Liver (tissue), 9 donors: ENCODE data around the gene TUBA4B. TPM values are rescaled to one million over a fixed set of nuclear protein-coding genes. Genes with fewer than 3 reads are reported as not detected.

Source experiments
- DNase-seq: peaks from one replicate; pipeline ENCODE4 v3.0.0-alpha.2; 2017; ENCODE audit warnings: low spot score
- H3K27ac ChIP-seq, 2 donors: one replicate each; pipeline ENCODE4 v1.7.0; 2013; ENCODE audit warnings: inconsistent platforms in 2 of 2, low read length in 2 of 2, control low read depth in 1 of 2, low read depth in 1 of 2, mild to moderate bottlenecking in 1 of 2
- H3K27me3 ChIP-seq, 4 donors: one replicate each; pipeline versions ENCODE4 v1.6.1 to v1.7.0; 2013; ENCODE audit warnings: low read length in 3 of 4, inconsistent platforms in 1 of 4, mild to moderate bottlenecking in 1 of 4, moderate library complexity in 1 of 4; ENCODE audit not compliant: control insufficient read depth in 4 of 4, insufficient read depth in 4 of 4
- H3K36me3 ChIP-seq, 4 donors: one replicate each; pipeline versions ENCODE4 v1.6.1 to v1.7.0; 2013; ENCODE audit warnings: low read length in 3 of 4, mild to moderate bottlenecking in 3 of 4, low read depth in 1 of 4, moderate library complexity in 1 of 4; ENCODE audit not compliant: control insufficient read depth in 4 of 4, insufficient read depth in 3 of 4
- H3K4me1 ChIP-seq, 4 donors: one replicate each; pipeline versions ENCODE4 v1.6.1 to v1.7.0; 2013; ENCODE audit warnings: low read length in 3 of 4, mild to moderate bottlenecking in 3 of 4, moderate library complexity in 1 of 4; ENCODE audit not compliant: control insufficient read depth in 4 of 4, insufficient read depth in 4 of 4
- H3K4me3 ChIP-seq, 3 donors: one replicate each; pipeline versions ENCODE4 v1.6.1 to v1.7.0; 2013; ENCODE audit warnings: low read length in 3 of 3, control low read depth in 1 of 3, low read depth in 1 of 3, mild to moderate bottlenecking in 1 of 3
- H3K9ac ChIP-seq, 2 donors: one replicate each; pipeline ENCODE4 v1.7.0; 2013; ENCODE audit warnings: low read length in 2 of 2, mild to moderate bottlenecking in 2 of 2, moderate library complexity in 2 of 2, control low read depth in 1 of 2, low read depth in 1 of 2
- H3K9me3 ChIP-seq, 4 donors: one replicate each; pipeline versions ENCODE4 v1.6.1 to v1.7.0; 2013; ENCODE audit warnings: low read length in 3 of 4; ENCODE audit not compliant: control insufficient read depth in 4 of 4
- ATF3 ChIP-seq: IDR thresholded peaks from 2 replicates; pipeline ENCODE4 v1.6.1; 2016; ENCODE audit warnings: antibody characterized with exemption
- CTCF ChIP-seq: fragments of 150-350 bp; IDR thresholded peaks from 2 replicates; pipeline ENCODE4 v1.5.1; 2017; ENCODE audit warnings: improper control_type of control experiment, low read depth, low read length; ENCODE audit not compliant: missing input control
- EGR1 ChIP-seq, 2 donors: IDR thresholded peaks; 2 replicates each; pipeline ENCODE4 v1.6.1; 2016 to 2018; ENCODE audit warnings: antibody characterized with exemption in 2 of 2, low read depth in 2 of 2
- HNF4A ChIP-seq, 2 donors: conservative IDR thresholded peaks; 2 replicates each; pipeline ENCODE4 v1.6.1; 2016; ENCODE audit warnings: antibody characterized with exemption in 2 of 2, mild to moderate bottlenecking in 2 of 2
- JUND ChIP-seq, 2 donors: IDR thresholded peaks; 2 replicates each; pipeline ENCODE4 v1.6.1; 2016; ENCODE audit warnings: antibody characterized with exemption in 2 of 2
- MAX ChIP-seq: IDR thresholded peaks from 2 replicates; pipeline ENCODE4 v1.6.1; 2016; ENCODE audit warnings: antibody characterized with exemption
- NR2F2 ChIP-seq: IDR thresholded peaks from 2 replicates; pipeline ENCODE4 v1.6.1; 2016; ENCODE audit warnings: antibody characterized with exemption
- RAD21 ChIP-seq, 2 donors: IDR thresholded peaks; 2 replicates each; pipeline ENCODE4 v1.6.1; 2016; ENCODE audit warnings: antibody characterized with exemption in 2 of 2, mild to moderate bottlenecking in 2 of 2
- REST ChIP-seq: IDR thresholded peaks from 2 replicates; pipeline ENCODE4 v1.6.1; 2016; ENCODE audit warnings: antibody characterized with exemption, mild to moderate bottlenecking
- RXRA ChIP-seq, 2 donors: IDR thresholded peaks; 2 replicates each; pipeline ENCODE4 v1.6.1; 2017 to 2018; ENCODE audit warnings: antibody characterized with exemption in 2 of 2, mild to moderate bottlenecking in 1 of 2
- TAF1 ChIP-seq: conservative IDR thresholded peaks from 2 replicates; pipeline ENCODE4 v1.6.1; 2016; ENCODE audit warnings: antibody characterized with exemption, mild to moderate bottlenecking
- ZBTB33 ChIP-seq: IDR thresholded peaks from 2 replicates; pipeline ENCODE4 v1.6.1; 2016; ENCODE audit warnings: antibody characterized with exemption
- WGBS: extraction: QIAGEN DNeasy Blood & Tissue Kit; methylation state at CpG from one replicate; pipeline ENCODE4 v1.1.7; 2013; 5-methylcytosine and 5-hydroxymethylcytosine counted together
- polyA plus RNA-seq, 2 donors: library from polyadenylated mRNA; stranded (reverse) in 1 of 2; unstranded in 1 of 2; fragments of 200-250 nt in 1 of 2; fragments of >200 nt in 1 of 2; fragmentation: Nextera tagmentation in 1 of 2; extraction: Ambion mirVana in 1 of 2; gene quantifications; one replicate each; pipeline versions ENCODE4 v1.2.1 to v1.2.3, GENCODE V29; 2013 to 2015
- total RNA-seq, 2 donors: library from RNA; depleted of rRNA; stranded (reverse); fragments of >200 nt; gene quantifications; one replicate each; pipeline ENCODE4 v1.2.3, GENCODE V29; 2014
- donor health status: healthy.
- donor health status: healthy.
- donor health status: healthy.
- donor health status: healthy.
- donor health status: healthy.

TUBA4B gene
- total and polyA plus RNA-seq, 4 donors = 0.08 to 0.20 (median 0.19) TPM; not detected in 1

GRCh38 chr2:219261024-219261855, 8.2 kb downstream of the TUBA4B start:
- Histone ChIP-seq H3K27me3 (no peaks in the 10 kb centered on the region), H3K4me3 (no peak overlapping the region), H3K4me1 (no peaks in the 10 kb centered on the region), H3K36me3 (no peaks in the 10 kb centered on the region), H3K9ac (no peak overlapping the region), H3K27ac (no peak overlapping the region), H3K9me3 (no peaks in the 10 kb centered on the region)
- WGBS = 75% methylated on average over 5 of the region's 5 CpGs
- TF ChIP-seq ATF3 (no peak), JUND (IDR thresholded peaks at IDR 0.05) (no peak), ZBTB33 (no peak), RAD21 (IDR thresholded peaks at IDR 0.05) (no peak), MAX (no peak), TAF1 (no peak), NR2F2 (no peak), HNF4A (conservative IDR thresholded peaks at IDR 0.05) (no peak), RXRA (IDR thresholded peaks at IDR 0.05) (no peak), EGR1 (IDR thresholded peaks at IDR 0.05; ENCODE audit: low read depth in 2 of 2) (no peak)
- DNase-seq = no peak

GRCh38 chr2:219266232-219266631, 13.2 kb downstream of the TUBA4B start:
- DNase-seq = no peak
- H3K27me3 ChIP-seq = no peaks in the 10 kb centered on the region
- peaks cover 6 to 16% (median 12%) of the 10 kb centered on the region in 4 donors for H3K4me1 ChIP-seq
- no peak for TF ChIP-seq ZBTB33
- H3K9me3 ChIP-seq = no peaks in the 10 kb centered on the region
- no peak overlapping the region for H3K4me3 ChIP-seq
- no peak overlapping the region for H3K9ac ChIP-seq
- H3K27ac ChIP-seq = no peak overlapping the region
- 88% methylated on average over 5 of the region's 5 CpGs for WGBS
- no peaks in the 10 kb centered on the region for H3K36me3 ChIP-seq

- Histone ChIP-seq H3K4me1 (peaks cover 6 to 16% (median 12%) of the 10 kb centered on the region in 4 donors), H3K9me3 (no peaks in the 10 kb centered on the region), H3K9ac (no peak overlapping the region), H3K36me3 (no peaks in the 10 kb centered on the region), H3K27me3 (no peaks in the 10 kb centered on the region), H3K4me3 (no peak overlapping the region), H3K27ac (no peak overlapping the region)
- WGBS = 94% methylated on average over 1 of the region's 1 CpG
- TF ChIP-seq RAD21 (IDR thresholded peaks at IDR 0.05) (no peak), ATF3 (no peak), CTCF (no peak), ZBTB33 (no peak), TAF1 (no peak), JUND (IDR thresholded peaks at IDR 0.05) (no peak), REST (no peak)
- DNase-seq = no peak
Observed at GRCh38 chr2:219266886-219267285, 13.8 kb downstream of the TUBA4B start.
